Erythroblast (primary cell): ENCODE results near the gene UTP14C.
"Not testable (repeated sequence)": the region's sequence is repeated elsewhere in the genome, so short reads cannot be mapped to it uniquely, and the experiment has no call there.

Experiments used
- DNase-seq, 2 experiments: peaks; one replicate each; lab custom pipeline; 2025; lab: John Stamatoyannopoulos, UW
- GATA1 ChIP-seq: IDR thresholded peaks from 2 replicates; pipeline ENCODE4 v1.6.1; 2011; ENCODE audit warnings: low read depth, mild to moderate bottlenecking, control low read depth, low read length, moderate library complexity
- POLR2A ChIP-seq: IDR thresholded peaks from 2 replicates; pipeline ENCODE4 v1.6.1; 2011; ENCODE audit warnings: mild to moderate bottlenecking, low read length

The UTP14C gene

DNA sequence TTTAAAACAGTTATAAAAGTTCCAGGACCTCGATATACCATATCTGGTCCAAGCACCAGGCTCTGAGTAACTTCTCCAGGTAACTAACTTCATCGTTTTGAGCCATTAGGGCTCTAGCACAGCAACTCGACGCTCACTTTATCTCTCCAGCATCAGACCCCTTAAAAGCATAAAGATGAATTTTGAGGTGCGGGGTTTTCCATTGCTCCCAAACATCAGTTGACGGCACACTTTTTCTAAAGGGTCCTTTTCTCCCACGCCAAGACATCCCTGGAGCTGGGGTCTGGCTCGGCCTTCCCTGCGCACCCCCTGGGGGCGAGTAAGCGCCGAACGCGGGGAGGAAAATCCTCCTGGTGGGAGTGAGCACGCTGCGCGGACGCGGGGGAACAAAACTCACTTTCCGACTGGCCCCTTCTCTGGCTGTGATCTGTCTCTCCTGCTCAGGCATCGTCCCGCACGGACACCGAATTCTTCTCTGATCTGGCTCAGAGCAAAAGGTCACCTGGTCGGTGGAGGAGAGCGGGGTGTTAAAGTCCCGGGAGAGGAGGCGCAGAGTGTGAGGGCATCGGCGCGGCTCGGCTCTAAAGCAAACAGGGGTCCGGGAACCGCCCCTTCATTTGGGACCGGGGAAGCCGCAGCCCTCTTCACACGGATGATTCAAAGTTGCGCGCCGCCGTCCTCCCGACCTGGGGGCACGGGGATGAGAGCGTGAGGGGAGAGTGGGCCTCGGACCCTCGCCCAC is 13.4 kb upstream of the UTP14C start, which contains the start of gene ATP7B:
Gene ATP7B, minus strand, starts transcription at position 561 of the 742 bp plus-strand sequence. Its CDS starts 113 bp downstream, at position 448.
- no peak for TF ChIP-seq POLR2A
- no peak for TF ChIP-seq GATA1
- peak; percentile 47 to 65 for DNase-seq

GRCh38 chr13:52011632-52012511 is 12.6 kb upstream of the UTP14C start, which contains the start of gene ALG11:
TSS of gene ALG11 (plus strand) at chr13:52012398. CDS start at chr13:52012419, 21 bp downstream.
- DNase-seq = peak; percentile 98 to 99

GRCh38 chr13:52012512-52012836 is 12.0 kb upstream of the UTP14C start:
- no peak for DNase-seq
- TF ChIP-seq GATA1 (no peak), POLR2A (peak; percentile 53)

More at GRCh38 chr13:52011632-52012511, 12.6 kb upstream of the UTP14C start, which contains the start of gene ALG11:
- TF ChIP-seq GATA1 (no peak), POLR2A (peak; percentile 89)

- TF ChIP-seq GATA1 = no peak
- TF ChIP-seq POLR2A = no peak
- DNase-seq = no peak
Observed at GRCh38 chr13:52016296-52016695, 8.2 kb upstream of the UTP14C start.

GRCh38 chr13:52020191-52020590 is 4.3 kb upstream of the UTP14C start:
- TF ChIP-seq GATA1 = no peak
- TF ChIP-seq POLR2A = no peak
- DNase-seq = no peak

DNA sequence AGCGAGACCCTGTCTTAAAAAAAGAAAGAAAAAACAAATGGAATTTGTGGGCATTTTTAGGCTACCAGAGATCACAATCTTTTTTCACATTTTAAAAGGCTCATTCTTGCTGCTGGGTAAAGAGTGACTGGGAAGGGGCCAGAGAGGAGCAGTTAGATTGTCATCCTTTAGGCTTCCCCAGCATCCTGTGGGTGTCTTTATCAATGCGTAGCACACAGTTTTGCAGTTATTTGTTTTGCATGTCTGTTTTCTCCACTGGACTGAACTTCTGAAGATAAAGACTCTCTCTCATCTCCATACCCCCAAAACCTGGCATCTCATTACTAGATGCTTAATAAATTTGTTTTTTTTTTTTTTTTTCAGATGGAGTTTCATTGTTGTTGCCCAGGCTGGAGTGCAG is 2.1 kb upstream of the UTP14C start:
- peak; percentile 52 to 75 for DNase-seq
- TF ChIP-seq GATA1 = no peak
- no peak for TF ChIP-seq POLR2A

DNA sequence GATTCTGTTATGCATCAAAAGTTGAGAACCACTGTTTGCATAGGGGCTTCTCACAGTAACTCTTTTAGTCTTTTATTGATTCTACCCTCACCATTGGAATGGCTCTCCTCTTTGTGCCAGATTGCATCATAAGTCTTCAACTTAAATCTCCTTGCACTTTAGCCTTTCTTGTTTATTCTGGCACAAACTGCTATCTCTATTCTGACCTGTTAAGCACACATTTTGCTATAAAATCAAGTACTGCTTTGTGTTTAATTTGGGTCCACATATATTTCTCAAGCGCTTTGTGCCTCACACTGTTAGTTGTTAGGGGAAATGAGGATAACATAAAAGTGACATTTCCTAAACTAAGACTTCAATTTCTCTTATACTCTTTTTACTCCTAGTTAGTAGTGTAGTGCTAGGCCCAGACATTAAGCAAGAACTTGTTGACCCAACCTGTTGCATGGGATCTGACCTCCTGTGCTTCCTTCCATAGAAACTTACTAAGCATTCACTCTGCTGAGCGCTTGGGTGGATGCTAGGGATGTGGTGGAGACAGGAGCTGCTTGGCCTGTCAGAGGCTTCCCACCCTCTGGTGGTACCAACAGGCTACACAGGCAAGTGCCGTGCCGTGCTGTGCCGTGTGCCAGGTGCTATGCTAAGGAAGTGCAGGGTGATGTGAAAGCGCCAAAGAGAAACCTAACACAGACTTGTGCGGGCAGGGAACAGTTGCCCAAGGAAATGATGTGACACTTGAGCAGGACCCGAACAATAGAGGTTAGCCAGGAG is 1.2 kb downstream of the UTP14C start:
- no peak for DNase-seq
- TF ChIP-seq POLR2A = no peak
- TF ChIP-seq GATA1 = no peak

DNA sequence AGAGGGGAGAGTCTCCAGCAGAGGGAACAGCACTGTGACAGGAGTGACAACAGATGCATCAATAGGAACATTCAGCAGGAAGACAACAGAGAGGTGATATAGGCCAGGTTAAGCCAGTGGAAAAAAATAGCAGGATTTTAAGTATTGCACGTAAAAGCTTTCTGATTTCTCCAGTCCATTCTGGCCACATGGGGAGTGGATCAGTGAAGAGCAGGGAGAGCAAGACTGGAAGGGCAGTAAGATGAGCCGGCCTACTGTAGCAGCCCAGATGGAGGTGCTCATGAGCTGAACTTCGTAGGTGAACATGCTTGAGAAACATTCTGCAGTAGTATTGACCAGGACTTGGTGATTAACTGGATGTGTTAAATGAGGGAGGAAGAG is 1.7 kb downstream of the UTP14C start:
- no peak for DNase-seq
- TF ChIP-seq POLR2A (no peak), GATA1 (no peak)

DNA sequence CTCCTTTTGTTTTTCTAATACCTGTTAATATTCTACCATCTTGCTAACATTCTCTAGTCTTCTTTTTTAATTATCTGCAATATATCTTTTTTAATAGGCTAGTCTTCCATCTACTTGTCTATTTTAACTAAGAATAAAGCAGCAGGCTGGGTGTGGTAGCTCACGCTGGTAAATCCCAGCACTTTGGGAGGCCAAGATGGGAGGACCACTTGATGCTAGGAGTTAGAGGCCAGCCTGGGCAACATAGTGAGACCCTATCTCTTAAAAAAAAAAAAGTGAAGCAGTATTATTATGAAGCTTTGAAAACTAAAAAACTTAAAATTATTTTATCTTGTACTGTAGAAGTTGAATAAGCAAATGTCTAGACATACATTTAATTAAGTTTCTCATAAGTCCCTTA is 3.3 kb downstream of the UTP14C start:
- no peak for DNase-seq
- TF ChIP-seq GATA1 = no peak
- no peak for TF ChIP-seq POLR2A

GRCh38 chr13:52029569-52029968 is 5.1 kb downstream of the UTP14C start:
- TF ChIP-seq GATA1 (no peak), POLR2A (no peak)
- DNase-seq = no peak

GRCh38 chr13:52030401-52030800 is 5.9 kb downstream of the UTP14C start:
- not testable (repeated sequence) for DNase-seq

GRCh38 chr13:52033039-52033438 is 8.5 kb downstream of the UTP14C start:
- DNase-seq = no peak
- no peak for TF ChIP-seq POLR2A
- TF ChIP-seq GATA1 = no peak

DNA sequence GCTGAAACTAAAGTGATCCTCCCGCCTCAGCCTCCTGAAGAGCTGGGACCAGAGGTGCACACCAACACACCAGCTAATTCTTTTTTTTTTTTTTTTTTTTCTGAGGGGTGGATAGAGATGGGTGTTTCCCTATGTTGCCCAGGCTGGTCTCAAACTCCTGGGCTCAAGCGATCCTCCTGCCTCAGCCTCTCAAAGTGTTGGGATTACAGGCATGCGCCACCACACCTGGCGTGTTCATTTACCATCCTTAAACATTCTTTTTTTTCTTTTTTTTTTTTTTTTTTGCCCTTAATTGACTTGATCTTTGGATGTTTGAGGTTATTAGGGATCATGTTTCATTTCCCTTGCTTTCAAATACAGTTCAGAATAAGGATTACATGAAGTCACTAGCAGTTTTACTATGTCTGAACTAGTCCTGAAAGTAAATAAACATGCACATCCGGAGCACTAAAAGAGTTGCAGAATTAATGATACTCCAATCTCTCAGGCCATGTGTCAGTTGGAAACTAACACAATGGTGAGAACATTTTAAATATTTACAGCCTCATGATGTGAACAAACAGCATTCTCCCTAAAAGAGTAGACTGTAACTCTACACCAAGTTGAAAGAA is 10.2 kb downstream of the UTP14C start:
- TF ChIP-seq POLR2A (no peak), GATA1 (no peak)
- DNase-seq = no peak
